NCI-H2081 treated with DMSO at 0.1 percent for 48 hours (cell line): ENCODE data around the gene TCP11L2.
"Not testable (repeated sequence)": the region's sequence is repeated elsewhere in the genome, so short reads cannot be mapped to it uniquely, and the experiment has no call there.

ENCODE experiments used
- DNase-seq: peaks from one replicate; lab custom pipeline; 2025; lab: John Stamatoyannopoulos, UW

TCP11L2 gene

DNA sequence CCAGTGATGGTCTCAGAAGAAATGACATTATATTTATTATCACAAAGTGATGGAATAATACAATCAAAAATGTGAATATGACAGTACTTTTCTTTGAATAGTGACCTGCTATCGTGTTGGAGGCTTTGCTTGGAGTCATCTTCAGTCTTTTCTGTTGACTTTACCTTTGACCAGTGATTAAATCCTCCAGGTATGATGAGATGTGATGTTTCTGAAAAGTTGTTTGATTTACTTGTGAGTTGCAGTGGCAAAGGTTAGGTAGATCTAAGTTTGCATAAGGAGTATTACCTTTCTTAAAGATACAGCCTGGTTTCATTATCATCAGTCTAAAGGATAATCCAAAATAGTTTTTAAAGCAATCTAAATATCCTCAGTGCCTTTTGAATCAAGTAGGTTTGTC is 4.6 kb downstream of the TCP11L2 start:
- DNase-seq: no peak

DNA sequence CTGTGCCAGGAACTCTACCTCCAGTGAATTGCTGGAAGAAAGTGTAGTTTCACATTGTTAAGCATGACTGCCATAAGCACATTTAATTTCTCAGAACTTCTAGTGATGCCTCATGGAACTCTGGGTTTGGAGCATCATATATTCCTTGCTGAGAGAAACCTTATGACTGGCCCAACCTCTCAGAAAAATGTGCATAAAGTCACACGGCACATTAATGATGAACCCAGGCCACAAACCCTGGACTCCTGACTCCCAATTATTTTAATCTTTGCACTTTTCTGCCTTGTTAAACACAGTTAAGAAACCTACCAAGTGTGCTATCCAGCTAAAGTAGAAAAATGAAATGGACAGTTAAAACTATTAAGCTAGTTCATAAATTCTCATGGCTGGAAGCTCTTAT is 5.6 kb downstream of the TCP11L2 start:
- no peak for DNase-seq

DNA sequence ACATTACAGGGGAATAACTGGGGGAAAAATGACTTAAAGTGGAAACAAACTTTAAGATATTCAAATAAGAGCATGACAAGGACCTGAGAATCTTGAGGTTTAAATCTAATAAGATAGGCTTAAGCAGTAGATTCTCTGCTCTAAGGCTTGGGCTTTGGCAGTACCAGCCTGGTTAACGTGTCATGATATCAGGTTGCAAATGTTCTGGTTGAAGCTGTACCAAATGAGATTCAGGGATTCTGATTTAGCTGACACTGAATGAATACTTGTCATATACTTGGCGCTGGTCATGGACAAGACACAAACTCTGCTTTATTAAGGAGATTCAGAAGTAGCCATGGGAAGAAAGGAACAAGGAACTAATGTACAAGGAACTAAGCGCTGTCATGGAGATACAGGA is 6.1 kb downstream of the TCP11L2 start:
- no peak for DNase-seq

DNA sequence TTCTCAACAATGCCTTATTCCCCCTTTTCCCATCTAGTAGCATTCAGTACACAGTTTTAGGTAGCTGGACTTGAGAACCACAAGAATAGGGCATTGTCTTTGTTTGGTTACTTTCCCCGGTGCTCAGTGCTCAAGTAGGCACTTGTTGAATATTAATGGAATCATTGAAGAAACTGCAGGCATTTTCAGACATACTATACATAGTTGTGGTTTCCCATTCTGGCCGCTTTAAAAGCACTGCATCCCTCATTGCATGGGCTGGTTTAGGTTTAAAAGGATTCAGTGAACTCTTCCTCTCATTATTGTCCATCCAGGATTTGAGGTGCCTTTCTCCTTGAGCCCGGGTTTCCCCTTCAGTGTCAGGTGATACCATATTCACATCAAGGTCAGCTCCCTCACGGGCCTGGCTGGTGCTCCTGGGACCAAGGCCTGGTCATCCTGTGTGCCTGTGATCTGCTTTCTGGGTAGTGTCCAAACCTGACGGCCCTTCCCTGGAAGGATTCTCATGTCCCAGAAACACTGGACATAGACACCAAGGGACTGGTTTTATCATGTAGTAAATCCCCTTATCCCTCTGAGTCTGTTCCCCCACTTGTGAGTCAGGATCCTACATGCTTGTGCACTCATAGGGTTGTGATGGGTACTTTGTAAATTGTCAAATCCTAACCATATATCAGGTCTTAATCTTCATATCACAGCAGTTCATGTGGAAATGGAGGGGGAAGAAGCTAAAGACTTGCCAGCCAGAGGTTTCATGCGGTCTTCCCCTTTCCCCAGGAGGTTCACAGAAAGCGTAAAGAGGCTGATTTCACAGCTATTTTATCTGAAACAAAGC is 7.4 kb downstream of the TCP11L2 start:
- no peak for DNase-seq

DNA sequence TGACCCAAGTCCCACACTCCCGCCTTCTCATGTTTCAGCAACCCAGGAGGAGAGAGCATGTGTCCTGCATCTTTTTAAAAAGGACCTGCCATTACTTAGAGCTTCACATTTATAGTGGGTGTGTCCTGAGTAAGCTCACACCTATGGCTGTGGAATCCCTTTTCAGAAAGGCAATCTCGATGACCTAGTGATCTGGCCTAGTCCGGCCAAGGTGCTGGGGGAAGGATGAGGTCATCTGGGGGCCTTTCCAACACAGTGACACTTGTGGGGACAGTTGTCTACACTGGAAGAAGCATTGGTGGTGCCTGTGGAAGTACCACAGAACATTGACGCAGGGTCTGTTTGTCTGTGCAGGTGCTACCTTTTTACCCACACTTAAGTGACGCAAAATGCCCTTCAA is 8.2 kb downstream of the TCP11L2 start:
- no peak for DNase-seq

DNA sequence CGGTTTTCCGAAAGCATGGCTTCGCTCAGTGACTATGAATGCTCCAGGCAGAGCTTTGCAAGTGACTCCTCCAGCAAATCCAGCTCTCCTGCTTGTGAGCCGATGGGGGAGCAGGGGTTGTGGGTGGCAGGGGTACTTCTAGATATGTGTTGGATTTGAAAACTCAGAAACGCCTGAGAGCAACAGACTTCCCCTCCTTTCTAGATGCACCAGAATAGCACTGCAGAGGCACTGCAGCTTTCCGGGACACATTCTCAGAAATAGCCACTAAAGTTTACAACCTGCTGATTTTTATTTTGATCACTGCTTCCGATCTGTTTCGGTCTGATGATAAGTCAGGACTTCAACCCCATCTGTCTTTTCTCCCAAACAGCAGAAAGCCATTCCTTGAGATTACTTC is 8.6 kb downstream of the TCP11L2 start:
- no peak for DNase-seq

DNA sequence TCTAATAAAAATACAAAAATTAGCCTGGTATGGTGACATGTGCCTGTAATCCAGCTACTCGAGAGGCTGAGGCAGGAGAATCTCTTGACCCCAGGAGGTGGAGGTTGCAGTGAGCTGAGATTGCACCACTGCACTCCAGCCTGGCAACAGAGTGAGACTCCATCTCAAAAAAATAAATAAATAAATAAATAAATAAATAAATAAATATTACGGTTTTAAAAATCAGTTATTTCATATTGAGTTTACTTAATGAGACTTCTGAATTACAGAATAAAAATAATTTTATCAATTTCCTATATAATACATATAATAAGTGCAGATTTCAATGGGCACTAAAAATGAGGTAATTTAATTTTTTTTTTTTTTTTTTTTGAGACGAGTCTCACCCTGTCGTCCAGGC is 10.9 kb downstream of the TCP11L2 start:
- DNase-seq: not testable (repeated sequence)

DNA sequence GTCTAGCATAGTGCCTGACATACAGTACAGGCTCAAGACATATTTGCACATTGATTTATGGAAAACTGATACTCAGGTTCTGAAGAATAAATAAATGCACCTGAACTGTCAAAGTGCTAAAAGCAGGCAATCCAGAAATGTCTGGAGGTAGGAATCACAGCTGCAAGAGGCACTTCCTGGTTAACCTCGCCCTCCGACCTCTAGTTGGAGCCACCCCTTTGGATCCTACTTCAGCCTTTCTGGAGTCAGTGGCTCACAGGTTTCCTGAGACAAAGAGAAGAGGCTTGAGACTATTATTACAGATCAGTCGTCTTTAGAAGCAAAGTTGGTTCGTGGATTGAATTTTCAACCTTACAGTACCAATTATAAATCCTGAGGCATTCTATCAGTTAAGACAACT is 13.0 kb downstream of the TCP11L2 start:
- DNase-seq: no peak

DNA sequence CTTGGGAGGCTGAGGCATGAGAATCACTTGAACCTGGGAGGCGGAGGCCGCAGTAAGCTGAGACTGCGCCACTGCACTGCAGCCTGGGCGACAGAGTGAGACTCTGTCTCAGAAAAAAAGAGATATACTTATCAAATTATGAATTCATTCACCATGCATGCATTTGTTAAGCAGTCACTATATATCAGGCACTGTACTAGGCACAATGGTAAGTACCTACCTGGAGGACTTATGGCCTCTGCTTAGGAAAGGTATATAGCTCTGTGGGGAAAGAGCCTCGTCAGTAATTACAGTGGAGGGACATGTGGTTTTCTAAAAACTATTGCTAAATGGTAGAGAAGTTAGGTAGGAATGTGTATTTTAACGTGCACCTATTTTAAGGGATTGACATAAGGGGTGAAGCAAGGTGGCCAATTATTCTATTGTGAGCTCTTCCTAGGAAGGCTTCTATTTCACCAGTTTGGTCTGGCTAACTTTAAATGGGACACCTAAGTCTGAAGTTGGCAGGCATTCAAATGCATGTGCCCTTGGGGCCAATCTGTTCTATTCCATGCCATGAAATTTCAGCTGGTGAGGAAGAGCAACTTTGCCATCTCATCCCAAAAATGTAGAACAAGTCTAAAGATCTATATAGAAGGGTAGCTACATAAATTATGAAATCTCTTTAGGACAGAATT is 15.0 kb downstream of the TCP11L2 start:
- no peak for DNase-seq

DNA sequence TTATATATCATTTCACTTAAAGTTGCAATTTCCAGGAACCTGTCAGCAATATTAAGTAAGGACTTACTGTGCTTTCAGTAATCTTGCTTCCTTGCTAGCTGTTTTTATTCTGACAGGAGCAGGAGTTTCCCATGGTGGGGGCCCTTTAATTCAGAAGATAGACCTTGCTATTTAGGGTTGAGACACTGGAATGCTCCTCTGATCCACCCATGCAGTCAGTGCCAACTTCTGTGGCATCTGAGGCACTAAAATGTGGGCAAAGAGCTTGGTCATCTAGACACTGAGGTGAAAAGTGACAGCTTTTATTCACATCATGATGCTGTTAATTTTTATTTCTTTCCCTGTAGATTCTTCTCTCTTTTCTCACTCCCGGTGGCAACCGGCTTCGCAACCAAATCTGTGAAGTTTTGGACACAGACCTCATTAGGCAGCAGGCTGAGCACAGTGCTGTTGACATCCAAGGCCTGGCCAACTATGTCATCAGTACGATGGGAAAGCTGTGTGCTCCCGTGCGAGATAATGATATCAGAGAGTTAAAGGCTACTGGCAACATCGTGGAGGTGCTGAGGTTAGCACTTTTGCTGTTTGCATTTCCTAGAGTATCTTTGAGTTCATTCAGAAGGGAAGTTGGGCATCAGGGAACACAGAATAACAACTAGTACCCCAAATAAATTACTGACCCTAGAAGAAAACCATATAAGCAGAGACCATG is 18.8 kb downstream of the TCP11L2 start:
- no peak for DNase-seq

DNA sequence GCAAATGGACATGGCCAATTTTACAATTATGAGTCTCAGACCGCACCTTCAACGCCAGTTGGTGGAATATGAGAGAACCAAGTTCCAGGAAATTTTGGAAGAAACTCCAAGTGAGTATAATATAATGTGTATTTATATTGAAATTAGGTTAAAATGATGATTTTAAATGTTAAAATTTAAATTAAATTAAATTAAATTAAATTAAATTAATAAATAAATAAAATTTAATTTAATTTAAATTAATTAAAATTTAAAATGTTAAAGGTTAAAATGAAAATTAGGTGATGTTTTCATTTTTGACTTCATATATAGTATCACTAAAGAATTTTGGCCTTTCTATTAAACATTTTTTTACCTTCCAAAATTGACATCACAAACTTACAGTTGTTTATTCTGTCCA is 21.0 kb downstream of the TCP11L2 start:
- no peak for DNase-seq

DNA sequence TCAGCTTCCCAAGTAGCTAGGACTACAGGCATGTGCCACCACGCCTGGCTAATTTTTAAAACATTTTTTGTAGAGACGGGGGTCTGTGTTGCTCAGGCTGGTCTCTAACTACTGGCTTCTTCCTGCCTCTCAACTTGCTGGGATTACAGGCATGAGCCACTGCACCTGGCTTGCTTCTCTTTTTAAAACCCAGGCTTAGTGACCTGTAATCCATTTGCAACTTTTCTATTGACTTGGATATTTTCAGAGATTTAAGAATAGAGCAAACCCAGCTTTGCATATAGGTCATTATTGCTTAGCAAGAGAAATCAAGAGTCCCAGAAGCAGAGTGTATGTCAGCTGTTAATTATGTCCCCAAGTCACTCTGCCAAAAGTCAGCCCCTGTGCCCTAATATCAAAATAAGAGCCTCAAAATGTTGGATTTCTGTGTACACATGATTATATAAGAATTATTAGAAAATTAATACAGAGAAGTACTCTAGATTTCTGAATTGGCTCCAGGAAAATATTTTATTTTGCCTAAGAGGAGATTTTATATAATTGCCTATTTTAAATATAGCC is 24.9 kb downstream of the TCP11L2 start:
- DNase-seq: no peak

DNA sequence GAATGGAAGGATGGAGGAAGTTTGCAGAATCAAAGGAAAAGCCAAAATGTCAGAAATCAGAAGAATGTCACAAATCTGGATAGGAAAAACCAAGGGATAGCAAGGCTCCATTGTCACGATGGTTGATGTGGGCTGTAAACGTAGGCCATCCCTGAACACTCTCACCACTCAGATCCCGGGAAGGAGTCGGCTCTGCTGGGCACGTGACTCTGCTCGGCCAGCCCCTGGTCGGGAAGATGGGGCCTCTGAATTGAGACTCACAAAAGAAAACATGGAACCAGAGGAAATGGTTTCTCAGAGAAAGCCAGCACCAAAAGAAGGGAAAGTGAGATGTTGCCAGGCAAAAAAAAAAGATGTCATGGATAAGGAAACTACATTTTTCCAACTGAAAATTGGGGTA is 26.2 kb downstream of the TCP11L2 start:
- DNase-seq: no peak

DNA sequence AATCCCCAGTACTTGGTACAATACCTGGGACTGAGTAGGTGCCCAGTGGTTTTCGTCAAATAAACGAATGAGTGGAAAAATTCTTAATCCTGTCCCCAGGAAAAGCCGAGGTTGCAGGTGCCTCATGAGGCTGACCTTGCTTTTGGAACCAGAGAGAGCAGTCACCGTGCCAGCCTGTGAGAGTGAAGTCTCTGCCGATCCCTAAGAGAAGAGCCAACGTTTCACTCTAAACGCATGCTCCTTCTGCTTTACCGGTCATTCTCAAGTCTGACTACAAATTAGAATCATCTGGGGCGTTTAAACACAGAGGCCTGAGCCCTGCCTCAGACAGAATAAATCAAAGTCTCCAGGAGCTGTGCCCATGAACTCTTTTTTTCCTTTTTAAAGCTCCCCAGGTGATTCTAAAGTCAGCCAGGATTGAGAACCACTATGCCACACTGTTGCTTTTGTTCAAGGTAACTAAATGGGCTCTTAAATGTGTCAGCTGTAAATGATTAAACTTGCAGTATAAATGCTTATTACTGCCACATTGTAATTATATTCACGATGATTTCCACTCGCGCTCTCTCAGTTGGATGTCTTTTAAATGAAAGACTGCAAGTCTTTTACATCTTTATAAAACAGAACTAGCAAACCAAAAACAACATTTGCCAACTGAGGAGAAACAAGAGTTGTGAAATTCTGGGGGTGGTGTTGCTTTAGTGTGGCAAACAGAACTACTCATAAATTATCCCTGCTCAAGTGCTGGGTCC is 26.9 kb downstream of the TCP11L2 start:
- DNase-seq: peak; percentile 71

DNA sequence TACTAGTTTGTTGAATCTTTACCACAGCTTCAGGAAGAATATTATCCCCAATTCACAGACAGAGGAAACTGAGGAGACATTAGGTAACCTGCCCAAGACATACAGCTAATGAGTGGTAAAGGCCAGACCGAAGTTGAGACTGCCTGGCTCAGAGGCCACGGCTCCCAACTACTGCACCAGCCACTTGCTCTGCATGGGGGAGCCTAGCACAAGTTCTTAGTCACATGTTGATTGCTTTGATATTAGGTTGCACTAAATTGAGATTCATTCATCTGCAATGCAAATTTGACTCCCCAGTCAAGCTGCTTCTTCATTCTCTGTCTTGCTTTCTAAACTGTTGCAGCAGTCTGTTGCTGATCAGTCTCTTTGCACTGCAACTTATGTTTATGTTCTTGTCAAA is 29.1 kb downstream of the TCP11L2 start:
- no peak for DNase-seq

DNA sequence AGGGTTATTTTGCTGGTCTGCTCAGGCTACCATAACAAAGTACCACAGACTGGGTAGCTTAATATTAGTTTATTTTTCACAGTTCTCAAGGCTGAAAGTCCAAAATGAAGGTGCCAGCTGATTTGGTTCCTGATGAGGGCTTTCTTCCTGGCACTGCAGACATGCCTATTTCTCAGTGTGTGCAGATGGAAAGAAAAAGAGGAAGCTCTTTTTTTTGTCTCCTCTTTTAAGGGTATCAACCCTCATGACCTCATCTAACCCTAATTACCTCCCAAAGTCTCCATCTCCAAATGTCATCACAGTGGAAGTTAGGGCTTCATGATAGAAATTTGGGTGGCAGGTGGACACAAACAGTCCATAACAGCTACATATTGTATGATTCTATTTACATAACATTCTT is 30.0 kb downstream of the TCP11L2 start:
- DNase-seq: no peak

DNA sequence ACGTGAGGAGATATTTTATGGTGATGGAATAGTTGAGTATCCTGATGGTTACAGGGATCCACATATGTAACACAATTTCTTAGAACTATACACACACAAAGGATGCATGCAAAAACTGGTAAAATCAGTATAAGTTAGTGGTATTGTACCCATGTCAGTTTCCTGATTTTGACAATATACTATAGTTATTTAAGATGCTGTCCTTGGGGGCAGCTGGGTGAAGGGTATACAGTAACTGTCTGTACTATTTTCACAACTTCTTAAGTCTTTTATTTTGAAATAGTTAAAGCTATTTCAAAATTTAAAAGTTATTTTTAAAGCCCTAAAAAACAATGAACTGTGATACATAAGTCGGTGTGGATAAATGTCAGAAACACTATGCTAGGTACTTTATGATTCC is 30.5 kb downstream of the TCP11L2 start:
- DNase-seq: no peak

DNA sequence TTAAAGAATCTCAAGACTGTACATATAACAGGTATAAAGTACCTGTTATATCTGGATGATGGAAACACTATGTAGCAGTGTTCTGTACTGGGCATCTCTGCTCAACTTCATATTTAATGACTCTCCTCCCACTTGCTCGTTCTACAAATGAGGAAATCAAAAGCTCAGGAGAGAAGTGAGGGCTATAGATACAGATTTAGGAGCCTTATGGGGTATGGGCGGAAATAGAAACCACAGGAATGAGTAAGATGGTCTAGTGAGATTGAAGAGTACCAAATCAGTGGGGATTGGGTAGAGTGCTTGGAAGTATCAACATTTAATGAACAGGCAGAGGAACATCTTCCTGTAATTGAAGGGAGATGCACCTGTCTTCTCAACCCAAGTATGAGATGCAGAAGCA is 31.2 kb downstream of the TCP11L2 start:
- no peak for DNase-seq

DNA sequence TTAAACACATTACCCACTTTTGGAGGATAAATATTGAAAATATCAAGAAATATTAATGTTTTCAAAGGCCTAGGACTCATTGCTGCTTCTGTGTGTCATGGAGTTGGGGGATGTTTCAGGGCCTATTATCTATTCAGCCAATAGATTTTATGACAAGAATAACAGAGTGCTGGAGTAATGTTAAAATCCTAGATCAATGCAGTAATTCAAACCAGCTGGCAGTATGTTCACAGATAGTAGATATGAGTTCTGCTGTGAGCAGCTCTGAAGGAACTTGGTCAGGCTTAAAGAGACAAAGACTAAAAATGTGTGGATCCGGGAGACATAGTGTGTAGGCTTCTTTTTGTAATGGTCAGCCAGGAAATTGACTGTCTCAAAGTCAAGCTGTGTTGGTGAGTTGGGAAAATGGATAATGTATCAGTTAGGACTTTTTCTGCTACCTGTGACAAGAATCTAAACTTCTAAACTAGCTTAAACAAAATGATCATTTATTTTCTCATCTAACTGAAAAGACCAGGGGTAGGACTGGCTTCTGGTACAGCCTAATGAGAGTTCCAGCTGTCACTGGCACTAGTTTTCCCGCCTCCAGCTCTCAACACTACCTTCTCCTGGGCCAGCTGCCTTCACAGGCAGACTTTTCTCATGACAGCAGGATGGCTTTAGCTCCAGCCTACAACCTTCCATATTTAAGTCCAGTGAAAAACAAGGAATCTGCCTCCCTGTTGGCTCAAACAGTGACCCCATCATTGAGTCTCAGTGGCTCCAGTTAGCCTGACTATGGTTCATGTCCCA is 38.7 kb downstream of the TCP11L2 start:
- no peak for DNase-seq

DNA sequence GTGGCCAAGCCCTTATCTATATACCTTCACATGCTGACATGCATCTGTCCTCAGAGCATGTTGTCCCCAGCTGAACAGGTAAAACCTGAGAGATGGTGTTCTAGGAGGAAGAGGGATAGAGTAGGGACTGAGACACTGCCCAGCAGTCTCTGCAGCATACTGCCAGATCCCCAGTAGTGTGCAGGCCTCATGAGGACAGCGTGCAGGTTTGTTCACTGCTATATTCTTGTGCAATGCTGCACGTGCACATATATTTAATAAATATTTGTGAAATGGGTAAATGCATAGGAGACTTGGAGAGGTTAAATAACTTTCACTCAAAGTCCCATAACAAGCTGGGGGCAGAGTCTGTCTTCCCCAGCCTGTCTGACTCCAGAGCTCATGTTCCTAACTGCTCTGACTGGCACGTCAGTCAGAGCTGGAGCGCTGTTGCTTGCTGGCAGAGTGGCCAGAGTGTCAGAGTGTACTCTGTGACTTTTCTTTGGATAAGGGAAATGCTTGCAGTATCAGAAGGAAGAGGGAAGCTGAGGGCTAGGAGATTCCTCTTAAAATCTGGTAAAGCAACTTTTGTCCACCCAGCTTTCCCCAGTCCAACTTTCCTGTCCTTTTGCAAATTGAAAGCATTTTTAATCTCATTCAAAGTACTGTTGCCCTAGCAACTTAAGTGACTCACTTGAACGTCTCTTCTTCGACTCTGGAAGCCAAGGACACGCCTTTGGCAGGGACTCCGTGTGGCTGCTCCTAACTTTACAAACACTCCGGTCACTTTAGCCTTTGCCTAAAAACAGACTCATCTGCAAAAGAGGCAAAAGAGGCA is 40.1 kb downstream of the TCP11L2 start:
- no peak for DNase-seq

DNA sequence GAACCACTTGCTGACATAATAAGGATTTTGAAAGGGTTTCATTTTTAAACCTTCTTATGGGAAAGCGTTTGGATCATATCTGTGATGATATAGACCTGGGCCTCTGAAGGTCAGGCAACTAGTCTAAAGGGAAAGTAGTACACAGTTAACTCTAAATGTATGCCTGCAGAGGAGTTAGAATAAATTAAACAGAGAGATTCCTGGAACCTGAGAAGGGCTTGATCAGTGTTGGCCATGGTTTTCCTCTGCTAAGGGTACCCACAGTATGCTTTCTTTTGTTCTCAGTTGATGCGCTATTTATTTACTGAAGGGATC is 40.6 kb downstream of the TCP11L2 start:
- no peak for DNase-seq
